HepG2 (cell line): ENCODE results near the gene CYP4F22. TPM values are rescaled to one million over a fixed set of nuclear protein-coding genes. Genes with fewer than 3 reads are reported as not detected.

Source experiments
- GATAD2A ChIP-seq: IDR thresholded peaks from 2 replicates; pipeline ENCODE4 v1.6.1; 2016
- HHEX ChIP-seq: IDR thresholded peaks from 2 replicates; pipeline ENCODE4 v1.6.1; 2016; ENCODE audit warnings: control low read depth
- KAT2B ChIP-seq: fragments of 150-350 bp; IDR thresholded peaks from 2 replicates; pipeline ENCODE4 v1.6.1; 2014; ENCODE audit warnings: low read depth, low read length, borderline replicate concordance
- KMT2B ChIP-seq: IDR thresholded peaks from 2 replicates; pipeline ENCODE4 v1.6.1; 2016; ENCODE audit warnings: missing genetic modification reagents, missing compliant biosample characterization
- NR2C2 ChIP-seq: sonication (generic); formaldehyde crosslinking; IDR thresholded peaks from 2 replicates; pipeline ENCODE4 v1.4.0; 2020; ENCODE audit warnings: missing genetic modification reagents, mild to moderate bottlenecking, moderate library complexity, borderline replicate concordance
- NR2F6 ChIP-seq, 2 experiments: IDR thresholded peaks; 2 replicates each; pipeline ENCODE4 v1.6.1; 2016; ENCODE audit warnings: antibody characterized with exemption in 1 of 2, mild to moderate bottlenecking in 1 of 2
- PHF21A ChIP-seq: sonication (generic); formaldehyde crosslinking; IDR thresholded peaks from 2 replicates; pipeline ENCODE4 v1.5.0; 2020; ENCODE audit warnings: mild to moderate bottlenecking, missing genetic modification reagents
- REPIN1 ChIP-seq: sonication (generic); formaldehyde crosslinking; IDR thresholded peaks from 2 replicates; pipeline ENCODE4 v1.8.0; 2022; ENCODE audit warnings: missing genetic modification reagents, low read depth, mild to moderate bottlenecking, borderline replicate concordance
- RFXAP ChIP-seq: sonication (generic); formaldehyde crosslinking; IDR thresholded peaks from 2 replicates; pipeline ENCODE4 v1.4.0; 2020; ENCODE audit warnings: missing genetic modification reagents, borderline replicate concordance
- STAG1 ChIP-seq: sonication (generic); formaldehyde crosslinking; IDR thresholded peaks from 2 replicates; pipeline ENCODE4 v1.4.0; 2020; ENCODE audit warnings: missing genetic modification reagents
- ZNF263 ChIP-seq: sonication (generic); formaldehyde crosslinking; IDR thresholded peaks from 2 replicates; pipeline ENCODE4 v1.4.0; 2020; ENCODE audit warnings: missing genetic modification reagents
- ZNF333 ChIP-seq: sonication (generic); formaldehyde crosslinking; IDR thresholded peaks from 2 replicates; pipeline ENCODE4 v1.4.0; 2020; ENCODE audit warnings: mild to moderate bottlenecking, missing genetic modification reagents, borderline replicate concordance
- ZNF605 ChIP-seq: sonication (generic); formaldehyde crosslinking; IDR thresholded peaks from 2 replicates; pipeline ENCODE4 v1.8.0; 2022; ENCODE audit warnings: mild to moderate bottlenecking, missing genetic modification reagents
- ZNF747 ChIP-seq: sonication (generic); formaldehyde crosslinking; IDR thresholded peaks from 2 replicates; pipeline ENCODE4 v1.8.1; 2023; ENCODE audit warnings: missing genetic modification reagents, mild to moderate bottlenecking, borderline replicate concordance
- ZNF777 ChIP-seq: sonication (generic); formaldehyde crosslinking; IDR thresholded peaks from 2 replicates; pipeline ENCODE4 v1.4.0; 2020; ENCODE audit warnings: missing genetic modification reagents
- ZSCAN25 ChIP-seq: sonication (generic); formaldehyde crosslinking; IDR thresholded peaks from 2 replicates; pipeline ENCODE4 v1.8.0; 2022; ENCODE audit warnings: mild to moderate bottlenecking, missing genetic modification reagents
- polyA plus RNA-seq, 8 experiments: library from polyadenylated mRNA; depleted of rRNA in 3 of 8; stranded (reverse) in 7 of 8; unstranded in 1 of 8; fragments of >200 nt; fragmentation: Illumina TruSeq in 4 of 8; extraction: Trizol in 4 of 8; gene quantifications; 2 replicates each; pipeline versions ENCODE4 v1.2.1 to v1.2.3, GENCODE V29; 2011 to 2016; ENCODE audit warnings: low read depth in 4 of 8, missing spikeins in 1 of 8, mixed read lengths in 1 of 8; ENCODE audit not compliant: insufficient read depth in 1 of 8
- total RNA-seq, 5 experiments: library from RNA; depleted of rRNA; stranded (reverse); fragments of >200 nt; fragmentation: Illumina TruSeq; extraction: Trizol; gene quantifications; 2 replicates each; pipeline ENCODE4 v1.2.3, GENCODE V29; 2016; ENCODE audit warnings: low read depth in 1 of 5
- TF ChIP-seq, protein P1 (sequence below): sonication (generic); formaldehyde crosslinking; IDR thresholded peaks from 2 replicates; pipeline ENCODE4 v1.5.0; 2020; ENCODE audit warnings: missing genetic modification reagents
- TF ChIP-seq, protein P2 (sequence below): sonication (generic); formaldehyde crosslinking; IDR thresholded peaks from 2 replicates; pipeline ENCODE4 v1.9.0; 2021; ENCODE audit warnings: missing genetic modification reagents, borderline replicate concordance
- TF ChIP-seq, protein P3 (sequence below): sonication (generic); formaldehyde crosslinking; conservative IDR thresholded peaks from 2 replicates; pipeline ENCODE4 v1.4.0; 2020; ENCODE audit warnings: mild to moderate bottlenecking, missing genetic modification reagents, moderate library complexity
- TF ChIP-seq, protein P4 (sequence below): sonication (generic); formaldehyde crosslinking; IDR thresholded peaks from 2 replicates; pipeline ENCODE4 v1.8.0; 2022; ENCODE audit warnings: mild to moderate bottlenecking, missing genetic modification reagents, moderate library complexity

Gene CYP4F22
- total and polyA plus RNA-seq, 2 of the 13 experiments (the other 11 are each of a cell fraction or from before 2014, with no cell fraction given): 0.05 TPM; not detected in 1

DNA sequence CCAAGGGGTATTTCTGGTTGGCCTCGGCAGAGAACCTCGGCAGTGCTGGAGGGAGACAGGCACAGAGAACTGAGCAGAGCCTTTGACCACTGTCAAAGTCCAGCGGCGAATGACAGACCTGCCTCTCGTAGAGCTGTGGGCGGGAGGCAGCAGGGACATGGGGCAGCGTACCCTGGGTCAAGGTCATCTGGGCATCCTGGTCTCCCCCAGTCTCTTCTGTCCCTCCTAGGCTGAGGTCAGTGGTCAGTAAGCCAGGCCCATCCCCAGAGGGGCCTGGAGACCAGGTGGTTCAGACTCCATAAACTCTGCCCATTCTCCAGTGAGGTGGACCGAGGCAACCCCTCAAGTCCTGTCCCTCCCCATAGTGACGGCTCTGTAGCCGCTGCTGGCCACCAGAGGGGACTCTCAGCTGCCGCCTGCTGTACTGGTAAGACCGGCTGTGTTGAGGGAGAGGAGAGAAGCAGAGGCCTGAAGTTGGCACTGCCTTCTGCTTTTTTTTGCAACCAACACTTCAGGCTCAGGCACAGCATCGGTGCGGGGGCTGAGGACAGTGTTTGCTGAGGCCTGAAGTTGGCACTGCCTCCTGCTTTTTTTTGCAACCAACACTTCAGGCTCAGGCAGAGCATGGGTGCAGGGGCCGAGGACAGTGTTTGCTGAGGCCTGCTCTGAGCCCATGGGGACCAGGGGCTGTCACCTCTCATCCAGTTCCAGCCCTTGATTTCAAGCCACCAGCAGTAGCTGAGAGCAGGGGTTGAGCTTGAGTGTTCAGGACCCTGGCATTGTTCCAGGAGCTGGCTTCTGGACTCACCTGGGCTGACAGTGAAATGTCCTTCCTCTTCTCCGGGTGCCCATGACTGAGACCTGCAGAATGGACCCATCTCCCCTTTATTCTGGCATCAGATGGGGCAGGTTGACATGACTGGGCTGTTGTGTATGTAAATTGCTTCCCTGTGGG lies 28.7 kb upstream of the CYP4F22 start, which contains the start of gene PGLYRP2 (continued):
- TF ChIP-seq GATAD2A (CRISPR knock-in tag): no peak
- peak; percentile 51; the same call in 1 of the 2 replicates for TF ChIP-seq ZSCAN25 (CRISPR knock-in tag)
- no peak for TF ChIP-seq HHEX (CRISPR knock-in tag)
- TF ChIP-seq, protein P1, sequence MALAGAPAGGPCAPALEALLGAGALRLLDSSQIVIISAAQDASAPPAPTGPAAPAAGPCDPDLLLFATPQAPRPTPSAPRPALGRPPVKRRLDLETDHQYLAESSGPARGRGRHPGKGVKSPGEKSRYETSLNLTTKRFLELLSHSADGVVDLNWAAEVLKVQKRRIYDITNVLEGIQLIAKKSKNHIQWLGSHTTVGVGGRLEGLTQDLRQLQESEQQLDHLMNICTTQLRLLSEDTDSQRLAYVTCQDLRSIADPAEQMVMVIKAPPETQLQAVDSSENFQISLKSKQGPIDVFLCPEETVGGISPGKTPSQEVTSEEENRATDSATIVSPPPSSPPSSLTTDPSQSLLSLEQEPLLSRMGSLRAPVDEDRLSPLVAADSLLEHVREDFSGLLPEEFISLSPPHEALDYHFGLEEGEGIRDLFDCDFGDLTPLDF: no peak
- 0 out of 2 replicates have a peak, but pooled peaks have one; percentile 25 for TF ChIP-seq ZNF263 (CRISPR knock-in tag)
- TF ChIP-seq, protein P2, sequence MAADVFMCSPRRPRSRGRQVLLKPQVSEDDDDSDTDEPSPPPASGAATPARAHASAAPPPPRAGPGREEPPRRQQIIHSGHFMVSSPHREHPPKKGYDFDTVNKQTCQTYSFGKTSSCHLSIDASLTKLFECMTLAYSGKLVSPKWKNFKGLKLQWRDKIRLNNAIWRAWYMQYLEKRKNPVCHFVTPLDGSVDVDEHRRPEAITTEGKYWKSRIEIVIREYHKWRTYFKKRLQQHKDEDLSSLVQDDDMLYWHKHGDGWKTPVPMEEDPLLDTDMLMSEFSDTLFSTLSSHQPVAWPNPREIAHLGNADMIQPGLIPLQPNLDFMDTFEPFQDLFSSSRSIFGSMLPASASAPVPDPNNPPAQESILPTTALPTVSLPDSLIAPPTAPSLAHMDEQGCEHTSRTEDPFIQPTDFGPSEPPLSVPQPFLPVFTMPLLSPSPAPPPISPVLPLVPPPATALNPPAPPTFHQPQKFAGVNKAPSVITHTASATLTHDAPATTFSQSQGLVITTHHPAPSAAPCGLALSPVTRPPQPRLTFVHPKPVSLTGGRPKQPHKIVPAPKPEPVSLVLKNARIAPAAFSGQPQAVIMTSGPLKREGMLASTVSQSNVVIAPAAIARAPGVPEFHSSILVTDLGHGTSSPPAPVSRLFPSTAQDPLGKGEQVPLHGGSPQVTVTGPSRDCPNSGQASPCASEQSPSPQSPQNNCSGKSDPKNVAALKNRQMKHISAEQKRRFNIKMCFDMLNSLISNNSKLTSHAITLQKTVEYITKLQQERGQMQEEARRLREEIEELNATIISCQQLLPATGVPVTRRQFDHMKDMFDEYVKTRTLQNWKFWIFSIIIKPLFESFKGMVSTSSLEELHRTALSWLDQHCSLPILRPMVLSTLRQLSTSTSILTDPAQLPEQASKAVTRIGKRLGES (CRISPR knock-in tag): no peak
- TF ChIP-seq KAT2B: no peak
- peak; percentile 47 for TF ChIP-seq STAG1
- TF ChIP-seq ZNF333 (CRISPR knock-in tag): 0 out of 2 replicates have a peak, but pooled peaks have one; percentile 77
- TF ChIP-seq NR2F6 (IDR thresholded peaks at IDR 0.05): peak; percentile 76; the same call in 1 of the 2 replicates
- peak; percentile 74 for TF ChIP-seq NR2F6 (CRISPR knock-in tag; IDR thresholded peaks at IDR 0.05)
- peak; percentile 56; the same call in 1 of the 2 replicates for TF ChIP-seq ZNF605
- TF ChIP-seq NR2C2 (CRISPR knock-in tag): peak; percentile 83
- peak; percentile 54 for TF ChIP-seq ZNF777 (CRISPR knock-in tag)
- TF ChIP-seq, protein P3, sequence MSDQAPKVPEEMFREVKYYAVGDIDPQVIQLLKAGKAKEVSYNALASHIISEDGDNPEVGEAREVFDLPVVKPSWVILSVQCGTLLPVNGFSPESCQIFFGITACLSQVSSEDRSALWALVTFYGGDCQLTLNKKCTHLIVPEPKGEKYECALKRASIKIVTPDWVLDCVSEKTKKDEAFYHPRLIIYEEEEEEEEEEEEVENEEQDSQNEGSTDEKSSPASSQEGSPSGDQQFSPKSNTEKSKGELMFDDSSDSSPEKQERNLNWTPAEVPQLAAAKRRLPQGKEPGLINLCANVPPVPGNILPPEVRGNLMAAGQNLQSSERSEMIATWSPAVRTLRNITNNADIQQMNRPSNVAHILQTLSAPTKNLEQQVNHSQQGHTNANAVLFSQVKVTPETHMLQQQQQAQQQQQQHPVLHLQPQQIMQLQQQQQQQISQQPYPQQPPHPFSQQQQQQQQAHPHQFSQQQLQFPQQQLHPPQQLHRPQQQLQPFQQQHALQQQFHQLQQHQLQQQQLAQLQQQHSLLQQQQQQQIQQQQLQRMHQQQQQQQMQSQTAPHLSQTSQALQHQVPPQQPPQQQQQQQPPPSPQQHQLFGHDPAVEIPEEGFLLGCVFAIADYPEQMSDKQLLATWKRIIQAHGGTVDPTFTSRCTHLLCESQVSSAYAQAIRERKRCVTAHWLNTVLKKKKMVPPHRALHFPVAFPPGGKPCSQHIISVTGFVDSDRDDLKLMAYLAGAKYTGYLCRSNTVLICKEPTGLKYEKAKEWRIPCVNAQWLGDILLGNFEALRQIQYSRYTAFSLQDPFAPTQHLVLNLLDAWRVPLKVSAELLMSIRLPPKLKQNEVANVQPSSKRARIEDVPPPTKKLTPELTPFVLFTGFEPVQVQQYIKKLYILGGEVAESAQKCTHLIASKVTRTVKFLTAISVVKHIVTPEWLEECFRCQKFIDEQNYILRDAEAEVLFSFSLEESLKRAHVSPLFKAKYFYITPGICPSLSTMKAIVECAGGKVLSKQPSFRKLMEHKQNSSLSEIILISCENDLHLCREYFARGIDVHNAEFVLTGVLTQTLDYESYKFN: peak; percentile 72
- no peak for TF ChIP-seq ZNF747 (CRISPR knock-in tag)
- 0 out of 2 replicates have a peak, but pooled peaks have one; percentile 48 for TF ChIP-seq REPIN1 (CRISPR knock-in tag)
- peak; percentile 44; the same call in 1 of the 2 replicates for TF ChIP-seq PHF21A (CRISPR knock-in tag)
- no peak for TF ChIP-seq KMT2B (CRISPR knock-in tag)
- peak; percentile 59; the same call in 1 of the 2 replicates for TF ChIP-seq RFXAP (CRISPR knock-in tag)
- TF ChIP-seq, protein P4, sequence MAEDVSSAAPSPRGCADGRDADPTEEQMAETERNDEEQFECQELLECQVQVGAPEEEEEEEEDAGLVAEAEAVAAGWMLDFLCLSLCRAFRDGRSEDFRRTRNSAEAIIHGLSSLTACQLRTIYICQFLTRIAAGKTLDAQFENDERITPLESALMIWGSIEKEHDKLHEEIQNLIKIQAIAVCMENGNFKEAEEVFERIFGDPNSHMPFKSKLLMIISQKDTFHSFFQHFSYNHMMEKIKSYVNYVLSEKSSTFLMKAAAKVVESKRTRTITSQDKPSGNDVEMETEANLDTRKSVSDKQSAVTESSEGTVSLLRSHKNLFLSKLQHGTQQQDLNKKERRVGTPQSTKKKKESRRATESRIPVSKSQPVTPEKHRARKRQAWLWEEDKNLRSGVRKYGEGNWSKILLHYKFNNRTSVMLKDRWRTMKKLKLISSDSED (CRISPR knock-in tag): no peak
